Neural cell (in vitro differentiated cells): Measurements from ENCODE around the gene GINS1.

Experiments
- CTCF ChIP-seq: fragments of 450-650 bp; IDR thresholded peaks from 2 replicates; pipeline ENCODE4 v1.5.1; 2014; ENCODE audit warnings: antibody characterized with exemption, mild to moderate bottlenecking, moderate library complexity; ENCODE audit not compliant: poor library complexity, severe bottlenecking
- EP300 ChIP-seq: fragments of 450-650 bp; conservative IDR thresholded peaks from 2 replicates; pipeline ENCODE4 v1.6.1; 2014; ENCODE audit warnings: antibody characterized with exemption, mild to moderate bottlenecking, moderate library complexity; ENCODE audit not compliant: poor library complexity, severe bottlenecking
- POLR2AphosphoS5 ChIP-seq: IDR thresholded peaks from 2 replicates; pipeline ENCODE4 v1.6.1; 2012

DNA sequence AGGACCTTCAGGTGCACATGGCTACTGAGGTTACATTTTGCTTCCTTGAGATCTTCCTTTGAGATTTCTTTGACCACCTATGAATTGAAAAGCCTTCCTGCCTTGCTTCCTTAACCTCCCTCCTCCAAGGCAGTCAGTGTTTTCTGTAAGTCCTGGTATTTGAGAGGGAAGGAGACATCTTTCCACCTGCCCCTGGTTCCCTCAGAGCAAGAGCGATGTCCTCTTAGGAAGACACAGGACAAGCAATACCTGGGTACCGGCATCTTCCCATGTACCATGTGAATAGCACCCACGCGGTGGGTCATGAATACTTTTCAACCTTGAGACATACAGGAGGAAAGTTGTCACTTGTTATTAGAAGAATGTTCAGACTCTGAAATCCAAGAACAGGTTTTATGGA lies 37.1 kb downstream of the GINS1 start:
- TF ChIP-seq CTCF = no peak
- no peak for TF ChIP-seq POLR2AphosphoS5
- no peak for TF ChIP-seq EP300
